Measurements from ENCODE around the gene RABEP1. TPM values are rescaled to one million over a fixed set of nuclear protein-coding genes. Genes with fewer than 3 reads are reported as not detected.

The RABEP1 gene
- total RNA-seq, 2 donors from 2014 or later, result 49.7 to 52.1 TPM

DNA sequence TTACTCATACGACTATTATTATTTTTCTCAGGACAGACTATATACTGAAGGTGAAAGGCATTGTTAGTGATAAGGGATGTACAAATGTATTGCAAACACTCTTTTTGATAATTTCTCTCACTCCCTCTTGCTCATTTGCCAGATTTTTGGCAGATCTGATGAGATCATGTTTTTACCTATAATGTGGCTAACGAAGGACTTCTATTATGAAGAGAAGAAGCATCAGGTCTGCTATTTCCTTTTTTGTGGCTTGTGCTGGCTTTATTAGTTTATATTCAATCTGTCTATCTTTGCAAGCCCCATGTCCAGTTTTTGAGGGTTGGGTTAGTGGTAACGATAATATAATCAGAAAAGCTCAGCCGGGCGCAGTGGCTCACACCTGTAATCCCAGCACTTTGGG, 25.0 kb upstream of the RABEP1 start:
- DNase-seq (ENCODE audit: low spot score in 2 of 2) (no peak), ATAC-seq (no peak)
- no peaks in the 10 kb centered on the region for H3K9me3 Mint-ChIP-seq

DNA sequence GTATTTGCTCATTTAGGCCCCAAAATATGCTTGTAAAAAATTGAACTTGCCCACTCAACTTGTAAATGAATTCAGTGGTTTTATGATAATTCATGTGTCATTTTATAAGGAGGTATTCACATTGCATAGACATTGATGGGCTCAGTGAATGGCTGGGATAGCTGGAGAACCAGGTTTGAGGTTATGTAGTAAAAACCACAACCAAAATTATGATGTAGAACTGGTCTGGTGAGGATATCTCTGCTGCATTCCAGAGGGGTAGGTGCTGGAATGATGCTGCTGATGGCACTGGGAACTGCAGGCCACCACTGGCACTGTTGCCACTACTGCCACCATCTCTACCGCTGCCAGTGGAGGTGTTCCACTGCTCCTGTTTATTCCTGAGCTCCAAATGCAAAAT, 21.5 kb upstream of the RABEP1 start:
- Mint-ChIP-seq H3K27ac (no peak overlapping the region), H3K36me3 (no peaks in the 10 kb centered on the region), H3K9me3 (no peaks in the 10 kb centered on the region)
- ATAC-seq, result no peak
- DNase-seq (ENCODE audit: low spot score in 2 of 2), result no peak

More for the DNA sequence above, 25.0 kb upstream of the RABEP1 start:
- Mint-ChIP-seq H3K27ac (no peak overlapping the region), H3K36me3 (no peaks in the 10 kb centered on the region)

GRCh38 chr17:5262416-5262991, 19.6 kb upstream of the RABEP1 start:
- no peaks in the 10 kb centered on the region for H3K36me3 Mint-ChIP-seq
- DNase-seq (ENCODE audit: low spot score in 2 of 2) (no peak), ATAC-seq (no peak)
- H3K27ac Mint-ChIP-seq, result no peak overlapping the region
- H3K9me3 Mint-ChIP-seq, result no peaks in the 10 kb centered on the region

GRCh38 chr17:5263441-5263840, 18.6 kb upstream of the RABEP1 start:
- ATAC-seq, result no peak
- no peaks in the 10 kb centered on the region for H3K9me3 Mint-ChIP-seq

DNA sequence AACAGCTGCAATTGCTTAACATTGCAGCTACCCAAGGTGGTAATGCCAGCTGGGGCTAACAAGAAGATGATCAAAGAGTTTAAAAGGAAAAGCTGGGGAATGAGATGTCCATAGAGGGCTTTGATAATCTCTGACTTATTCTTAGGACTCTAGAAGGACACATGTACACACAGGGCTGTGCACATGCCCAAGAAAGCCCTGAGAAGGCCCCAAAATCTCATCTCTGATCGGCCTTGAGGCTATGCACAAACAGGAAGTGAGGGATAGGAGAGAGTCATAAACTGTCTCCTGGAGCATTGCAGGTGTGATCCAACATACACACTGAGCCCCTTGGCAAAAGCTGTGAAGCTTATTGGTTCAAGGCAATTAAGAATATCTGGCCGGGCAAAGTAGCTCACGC, 17.2 kb upstream of the RABEP1 start:
- Mint-ChIP-seq H3K9me3 (no peaks in the 10 kb centered on the region), H3K27ac (no peak overlapping the region), H3K36me3 (no peaks in the 10 kb centered on the region)
- DNase-seq (ENCODE audit: low spot score in 2 of 2) (no peak), ATAC-seq (no peak)

More at GRCh38 chr17:5263441-5263840, 18.6 kb upstream of the RABEP1 start:
- Mint-ChIP-seq H3K27ac (no peak overlapping the region), H3K36me3 (no peaks in the 10 kb centered on the region)
- no peak for DNase-seq (ENCODE audit: low spot score in 2 of 2)

DNA sequence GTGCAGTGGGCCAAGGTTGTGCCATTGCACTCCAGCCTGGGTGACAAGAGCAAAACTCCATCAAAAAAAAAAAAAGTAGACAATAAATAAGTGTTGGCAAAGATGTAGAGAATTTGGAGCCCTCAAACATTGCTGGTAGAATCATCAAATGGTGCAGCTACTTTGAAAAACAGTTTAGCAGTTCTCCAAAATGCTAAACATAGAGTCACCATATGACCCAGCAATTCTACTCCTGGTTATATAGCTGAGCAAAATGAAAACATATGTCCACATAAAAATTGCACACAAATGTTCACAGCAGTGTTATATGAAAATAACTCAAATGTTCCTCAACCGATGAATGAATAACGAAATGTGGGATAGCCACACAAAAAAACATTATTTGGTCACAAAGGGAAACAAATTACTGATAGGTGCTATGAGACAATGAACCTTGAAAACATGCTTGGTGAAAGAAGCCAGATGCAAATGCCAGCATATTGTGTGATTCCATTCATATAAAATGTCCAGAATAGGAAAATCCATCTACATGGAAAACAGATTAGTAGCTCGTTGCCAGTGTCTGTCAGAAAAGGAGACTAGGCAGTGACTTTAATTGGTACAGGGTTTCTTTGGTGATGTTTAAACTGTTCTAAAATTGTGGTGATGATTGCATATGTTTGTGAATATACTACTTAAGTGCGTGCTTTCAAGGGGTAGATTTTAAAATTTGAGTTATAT, 12.7 kb upstream of the RABEP1 start:
- no peak for DNase-seq (ENCODE audit: low spot score in 2 of 2)
- H3K9me3 Mint-ChIP-seq, result no peaks in the 10 kb centered on the region
- ATAC-seq, result no peak
- no peaks in the 10 kb centered on the region for H3K36me3 Mint-ChIP-seq
- no peak overlapping the region for H3K27ac Mint-ChIP-seq

- peak; percentile 5 to 59 for DNase-seq (ENCODE audit: low spot score in 2 of 2)
- no peaks in the 10 kb centered on the region for H3K36me3 Mint-ChIP-seq
- H3K27ac Mint-ChIP-seq, result no peak overlapping the region
- H3K9me3 Mint-ChIP-seq, result no peaks in the 10 kb centered on the region
- ATAC-seq, result peak; percentile 80 to 94
Measured at GRCh38 chr17:5272322-5272721, 9.8 kb upstream of the RABEP1 start.

DNA sequence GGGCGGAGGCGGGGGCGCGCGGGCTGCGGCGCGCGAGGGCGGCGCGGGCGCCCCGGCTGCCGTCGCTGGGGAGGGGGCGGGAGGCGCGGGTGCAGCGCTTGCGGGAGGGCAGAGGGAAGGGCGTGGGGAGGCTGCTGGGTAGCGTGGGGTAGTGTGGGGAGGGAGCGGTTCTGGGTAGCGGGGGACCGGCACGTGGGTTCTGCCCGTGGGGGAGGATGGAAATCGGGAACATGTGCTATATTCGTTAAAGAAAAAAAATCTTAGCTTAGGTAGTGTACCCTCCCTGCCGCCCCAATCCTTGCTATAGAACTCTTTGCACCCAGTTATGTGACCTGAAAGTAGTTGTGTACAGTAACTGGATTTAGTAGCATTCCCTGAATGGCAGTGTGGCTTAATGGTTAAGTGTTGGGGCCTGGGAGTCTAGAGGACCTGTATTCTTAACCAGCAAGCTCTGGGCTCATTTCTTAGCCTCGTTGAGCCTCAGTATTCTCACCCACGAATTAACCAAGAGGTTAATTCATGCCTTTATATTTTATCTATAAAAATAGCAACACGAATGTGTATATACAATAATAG, 646 bp downstream of the RABEP1 start:
- ATAC-seq (peak in 1 of 2 donors; percentile 54), DNase-seq (ENCODE audit: low spot score in 2 of 2) (peak in 1 of 2 donors; percentile 56)
- Mint-ChIP-seq H3K27ac (peak overlapping the region; percentile 66 to 95), H3K36me3 (peaks cover 0 to 9% of the 10 kb centered on the region in 2 donors), H3K9me3 (no peaks in the 10 kb centered on the region)

- no peak for ATAC-seq
- Mint-ChIP-seq H3K9me3 (no peaks in the 10 kb centered on the region), H3K36me3 (peaks cover 0 to 9% of the 10 kb centered on the region in 2 donors), H3K27ac (peak overlapping the region; percentile 48 to 66)
- DNase-seq (ENCODE audit: low spot score in 2 of 2), result no peak
Measured at GRCh38 chr17:5283571-5284315, 1.7 kb downstream of the RABEP1 start.

- peaks cover 0 to 9% of the 10 kb centered on the region in 2 donors for H3K36me3 Mint-ChIP-seq
- H3K9me3 Mint-ChIP-seq, result no peaks in the 10 kb centered on the region
- H3K27ac Mint-ChIP-seq, result no peak overlapping the region
- DNase-seq (ENCODE audit: low spot score in 2 of 2) (no peak), ATAC-seq (no peak)
Measured at GRCh38 chr17:5284681-5285080, 2.6 kb downstream of the RABEP1 start.

DNA sequence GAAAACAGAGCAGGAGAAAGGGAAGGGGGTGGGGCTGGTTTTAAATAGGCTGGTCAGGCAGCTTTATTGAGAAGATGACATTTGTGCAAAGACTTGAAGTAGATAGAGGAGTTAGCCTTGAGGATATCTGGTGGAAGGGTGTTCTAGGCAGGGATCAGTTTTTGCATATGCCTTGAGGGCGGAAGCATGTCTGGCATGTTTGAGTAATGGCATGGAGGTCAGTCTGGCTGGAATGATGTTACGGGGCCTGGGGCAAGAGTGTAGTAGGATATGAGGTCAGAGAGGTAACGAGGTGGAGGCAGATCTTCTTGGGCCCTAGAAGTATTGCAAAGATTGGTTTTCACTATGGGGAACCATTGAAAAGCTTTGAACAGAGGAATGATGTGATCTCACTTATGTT, 4.8 kb downstream of the RABEP1 start:
- Mint-ChIP-seq H3K36me3 (peaks cover 0 to 9% of the 10 kb centered on the region in 2 donors), H3K27ac (peak overlapping the region in 1 of 2 donors; percentile 37), H3K9me3 (no peaks in the 10 kb centered on the region)
- DNase-seq (ENCODE audit: low spot score in 2 of 2) (no peak), ATAC-seq (no peak)

GRCh38 chr17:5291683-5292350, 9.7 kb downstream of the RABEP1 start:
- Mint-ChIP-seq H3K9me3 (no peaks in the 10 kb centered on the region), H3K27ac (no peak overlapping the region), H3K36me3 (no peaks in the 10 kb centered on the region)
- ATAC-seq (no peak), DNase-seq (ENCODE audit: low spot score in 2 of 2) (no peak)

DNA sequence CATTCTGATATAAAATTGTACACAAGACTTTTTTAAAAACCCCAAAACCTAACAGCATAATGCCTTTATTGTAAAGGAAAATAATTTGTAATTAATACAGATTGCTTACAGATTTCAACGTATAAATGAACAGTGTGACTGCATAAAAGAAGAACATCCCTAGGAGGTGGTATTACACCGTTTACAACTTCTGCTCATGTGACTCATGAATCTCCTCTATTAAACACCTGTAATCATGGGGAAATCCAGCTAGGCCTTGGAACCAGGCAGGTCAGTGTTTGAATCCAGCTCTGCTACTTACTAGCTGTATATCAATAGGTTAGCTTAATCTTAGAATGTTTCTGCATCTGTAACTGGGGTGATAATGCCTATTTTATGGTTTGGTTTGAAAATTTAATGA, 15.2 kb downstream of the RABEP1 start:
- H3K9me3 Mint-ChIP-seq, result peaks cover 0 to 4% of the 10 kb centered on the region in 2 donors
- peaks cover 6 to 11% of the 10 kb centered on the region in 2 donors for H3K36me3 Mint-ChIP-seq
- DNase-seq (ENCODE audit: low spot score in 2 of 2) (no peak), ATAC-seq (no peak)
- no peak overlapping the region for H3K27ac Mint-ChIP-seq

- H3K36me3 Mint-ChIP-seq, result peaks cover 6 to 11% of the 10 kb centered on the region in 2 donors
- DNase-seq (ENCODE audit: low spot score in 2 of 2) (no peak), ATAC-seq (no peak)
- H3K27ac Mint-ChIP-seq, result no peak overlapping the region
- peaks cover 0 to 4% of the 10 kb centered on the region in 2 donors for H3K9me3 Mint-ChIP-seq
Measured at GRCh38 chr17:5299383-5299782, 17.3 kb downstream of the RABEP1 start.

GRCh38 chr17:5304636-5305035, 22.6 kb downstream of the RABEP1 start:
- DNase-seq (ENCODE audit: low spot score in 2 of 2) (no peak), ATAC-seq (no peak)
- Mint-ChIP-seq H3K27ac (no peak overlapping the region), H3K9me3 (peaks cover 0 to 4% of the 10 kb centered on the region in 2 donors), H3K36me3 (peaks cover 6 to 17% of the 10 kb centered on the region in 2 donors)

DNA sequence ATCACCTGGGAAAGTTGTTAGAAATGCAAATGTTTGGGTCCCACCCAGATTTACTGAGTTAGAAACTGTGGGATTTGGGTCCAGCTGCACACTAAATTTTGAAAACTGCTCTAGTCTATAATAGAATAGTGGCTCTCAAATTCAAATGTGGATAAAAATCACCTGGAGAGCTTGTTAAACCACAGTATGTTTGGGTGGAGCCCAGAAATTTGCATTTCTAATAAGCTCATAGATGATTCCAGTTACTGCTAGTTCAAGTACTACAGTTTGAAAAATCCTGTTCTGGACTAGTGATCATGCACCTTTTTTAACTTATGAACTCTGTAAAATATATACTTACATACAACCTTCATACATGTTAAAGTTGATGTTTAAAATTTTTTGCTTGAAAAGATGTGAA, 27.8 kb downstream of the RABEP1 start:
- H3K9me3 Mint-ChIP-seq, result no peaks in the 10 kb centered on the region
- H3K27ac Mint-ChIP-seq, result no peak overlapping the region
- ATAC-seq (no peak), DNase-seq (ENCODE audit: low spot score in 2 of 2) (no peak)
- peaks cover 2 to 33% of the 10 kb centered on the region in 2 donors for H3K36me3 Mint-ChIP-seq

All from activated naive CD4-positive, alpha-beta T cell treated with anti-CD3 and anti-CD28 coated beads, Interleukin-2, amount 50 U/mL, for 72 hours (primary cell).